HG03442 (cell line): Measurements from ENCODE around the gene PJA2.
A peak's percentile ranks its signal among the peaks of the same experiment; 100 is the strongest.
"Not testable (repeated sequence)": the region's sequence is repeated elsewhere in the genome, so short reads cannot be mapped to it uniquely, and the experiment has no call there.

Experiments used
- ATAC-seq: cut with Tn5 transposase; IDR thresholded peaks from one replicate; pipeline ENCODE4 v1.9.1; 2021; ENCODE audit warnings: mild to moderate bottlenecking, moderate library complexity; ENCODE audit not compliant: unreplicated experiment

The PJA2 gene

GRCh38 chr5:109409844-109410388, at the start of gene PJA2:
PJA2 (minus strand) TSS chr5:109409974; CDS start chr5:109383433, 26,541 bp downstream.
- ATAC-seq = peak; percentile 79

- ATAC-seq = peak; percentile 100
Observed at GRCh38 chr5:109455598-109456096, 45.9 kb upstream of the PJA2 start.

GRCh38 chr5:109454731-109455505, 45.1 kb upstream of the PJA2 start:
- ATAC-seq = no peak

- ATAC-seq = no peak
Observed at GRCh38 chr5:109453251-109453650, 43.5 kb upstream of the PJA2 start.

DNA sequence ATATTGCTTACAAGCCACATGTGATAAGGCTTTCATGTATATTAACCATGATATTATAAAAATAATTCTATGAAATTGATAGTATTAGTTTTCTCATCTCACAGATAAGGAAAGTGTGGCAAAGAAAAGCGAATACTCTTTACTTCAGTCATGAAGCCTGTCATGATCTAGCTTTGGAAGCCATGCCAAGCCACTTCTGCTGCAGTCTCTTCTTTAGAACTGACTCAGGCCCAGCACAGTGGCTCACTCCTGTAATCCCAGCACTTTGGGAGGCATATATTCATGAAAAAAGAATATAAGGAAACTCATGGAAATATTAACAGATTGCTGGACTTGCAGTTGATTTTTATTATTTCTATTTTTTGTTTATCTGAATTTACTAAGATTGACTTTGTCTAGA, 42.9 kb upstream of the PJA2 start:
- no peak for ATAC-seq

- ATAC-seq = no peak
Observed at GRCh38 chr5:109451146-109451545, 41.4 kb upstream of the PJA2 start.

DNA sequence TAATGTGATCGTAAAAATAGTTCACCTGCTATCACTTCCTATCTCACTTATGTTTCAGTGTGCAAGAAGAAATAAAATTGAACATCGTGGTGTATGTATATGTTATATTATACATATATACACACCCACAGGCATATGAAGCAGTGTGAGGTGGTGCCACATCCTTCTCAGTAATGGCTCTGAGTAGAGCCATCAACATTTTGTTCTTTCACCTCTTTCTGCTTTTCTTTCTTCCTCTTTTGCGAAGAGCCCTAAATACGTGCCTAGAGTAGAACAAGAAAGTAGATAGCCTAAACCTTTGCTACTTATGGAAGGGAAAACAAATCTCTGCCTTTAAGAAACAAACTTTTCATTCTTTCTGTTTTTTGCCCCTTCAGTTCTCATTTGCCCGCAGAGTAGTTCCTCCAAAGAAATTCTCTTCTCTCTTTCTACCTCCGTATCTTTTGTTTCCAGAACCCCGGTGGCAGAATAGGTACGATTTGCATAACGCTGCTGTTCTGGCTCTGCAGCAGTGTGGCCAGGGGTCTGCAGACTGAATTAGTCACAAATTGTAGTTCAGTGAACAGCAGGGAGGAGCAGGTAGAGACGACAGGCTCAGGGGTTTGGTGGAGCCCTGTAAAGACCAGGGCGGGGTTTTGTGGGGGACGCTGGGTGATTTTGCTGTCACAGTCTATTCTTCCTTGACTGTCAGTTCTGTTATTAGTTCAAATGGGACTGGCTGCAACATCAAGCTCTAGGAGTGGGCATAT, 40.5 kb upstream of the PJA2 start:
- ATAC-seq = peak; percentile 66

DNA sequence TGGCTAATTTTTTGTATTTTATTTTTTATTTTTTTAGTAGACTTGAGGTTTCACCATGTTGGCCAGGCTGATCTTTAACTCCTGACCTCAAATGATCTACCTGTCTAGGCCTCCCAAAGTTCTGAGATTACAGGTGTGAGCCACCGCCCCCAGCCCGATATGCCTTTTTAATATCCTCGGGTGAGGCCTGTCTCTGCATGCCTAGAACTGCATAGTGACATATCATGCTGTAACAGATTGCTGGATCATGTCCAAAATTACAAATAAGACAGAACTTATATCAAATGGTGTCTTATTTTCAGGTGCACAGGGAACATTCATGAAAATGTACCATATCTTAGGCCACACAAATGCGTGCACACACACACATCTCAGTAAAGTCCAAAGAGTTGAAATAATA, 39.1 kb upstream of the PJA2 start:
- ATAC-seq = no peak

- no peak for ATAC-seq
Observed at GRCh38 chr5:109439590-109439989, 29.8 kb upstream of the PJA2 start.

DNA sequence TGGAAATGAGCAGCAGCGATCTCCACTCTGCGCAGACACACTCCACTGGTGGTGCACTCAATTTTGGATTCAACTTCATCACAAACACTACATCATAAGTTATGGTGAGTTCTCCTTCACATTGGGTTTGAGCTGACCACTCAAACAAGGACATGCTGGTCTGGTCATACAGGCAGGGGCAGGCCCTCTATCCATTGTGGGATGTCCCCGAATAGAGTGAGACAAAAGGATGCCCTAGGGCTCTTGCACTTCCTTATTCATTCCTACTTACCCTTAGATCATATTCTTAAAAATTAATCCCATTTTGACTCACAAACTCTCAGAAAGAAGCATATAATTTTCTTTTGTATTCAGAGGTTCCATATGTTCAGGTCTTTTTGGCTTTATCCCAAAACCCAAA, 16.3 kb upstream of the PJA2 start:
- no peak for ATAC-seq

DNA sequence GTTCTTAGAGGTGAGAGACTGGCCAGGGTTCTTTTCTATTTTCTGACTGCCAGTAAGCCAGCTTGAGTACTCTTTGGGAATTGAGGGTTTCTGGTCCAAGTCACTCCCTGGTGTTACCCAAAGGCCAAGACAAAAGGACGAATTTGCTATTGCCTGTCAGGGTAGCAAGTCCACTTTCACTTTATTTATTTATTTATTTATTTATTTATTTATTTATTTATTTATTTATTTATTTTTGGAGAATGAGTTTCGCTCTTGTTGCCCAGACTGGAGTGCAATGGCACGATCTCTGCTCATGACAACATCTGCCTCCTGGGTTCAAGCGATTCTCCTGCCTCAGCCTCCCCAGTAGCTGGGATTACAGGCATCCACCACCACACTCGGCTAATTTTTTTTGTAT, 15.7 kb upstream of the PJA2 start:
- ATAC-seq = not testable (repeated sequence)

- no peak for ATAC-seq
Observed at GRCh38 chr5:109421956-109422355, 12.2 kb upstream of the PJA2 start.

DNA sequence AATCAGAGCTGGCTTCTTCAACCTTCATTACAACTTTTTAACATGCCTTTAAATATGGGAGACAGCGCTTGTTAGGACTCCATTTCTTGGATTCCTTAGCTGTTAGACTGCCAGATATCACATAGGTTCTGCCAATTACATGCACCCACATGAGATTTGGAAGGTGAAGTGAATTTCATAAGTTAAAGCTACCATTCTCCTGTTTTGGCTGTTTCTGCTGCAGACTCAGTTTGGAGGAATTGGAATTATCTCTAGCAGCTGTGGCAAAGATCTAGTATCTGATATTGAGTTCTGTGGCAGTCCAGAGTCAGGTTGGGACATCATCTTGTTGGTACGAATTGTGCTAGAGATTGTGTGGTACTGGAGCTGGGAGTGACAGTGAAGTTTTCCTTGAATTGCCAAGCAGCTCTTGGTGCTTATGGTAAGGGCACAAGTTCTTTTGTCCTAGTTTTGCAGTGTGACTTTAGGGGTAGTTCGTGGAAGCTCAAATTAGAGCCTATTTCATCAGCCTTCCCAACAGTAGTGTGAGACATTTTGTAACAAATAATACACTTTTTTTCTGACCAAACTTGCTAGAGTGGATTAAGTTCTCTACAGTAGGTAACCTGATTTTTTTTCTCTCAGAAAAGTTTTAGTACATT, 9.1 kb upstream of the PJA2 start:
- no peak for ATAC-seq

DNA sequence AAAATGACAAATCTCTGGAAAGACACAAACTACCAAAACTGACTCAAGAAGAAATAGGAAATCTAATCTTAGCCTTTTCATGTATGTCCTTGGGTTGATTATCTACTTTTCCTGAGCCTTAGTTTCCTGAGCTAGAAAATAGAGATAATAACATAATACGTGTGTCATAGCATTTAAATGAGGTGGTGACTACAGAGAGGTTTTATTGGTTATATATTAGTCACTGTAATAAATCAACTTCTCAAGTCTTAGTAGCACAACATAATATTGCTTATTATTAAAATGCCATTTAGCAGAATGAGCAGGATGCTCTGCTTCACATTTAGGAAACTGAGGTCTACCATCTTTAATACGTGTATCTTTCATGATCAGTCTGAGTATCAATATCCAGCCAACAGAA, 7.1 kb upstream of the PJA2 start:
- ATAC-seq = no peak

DNA sequence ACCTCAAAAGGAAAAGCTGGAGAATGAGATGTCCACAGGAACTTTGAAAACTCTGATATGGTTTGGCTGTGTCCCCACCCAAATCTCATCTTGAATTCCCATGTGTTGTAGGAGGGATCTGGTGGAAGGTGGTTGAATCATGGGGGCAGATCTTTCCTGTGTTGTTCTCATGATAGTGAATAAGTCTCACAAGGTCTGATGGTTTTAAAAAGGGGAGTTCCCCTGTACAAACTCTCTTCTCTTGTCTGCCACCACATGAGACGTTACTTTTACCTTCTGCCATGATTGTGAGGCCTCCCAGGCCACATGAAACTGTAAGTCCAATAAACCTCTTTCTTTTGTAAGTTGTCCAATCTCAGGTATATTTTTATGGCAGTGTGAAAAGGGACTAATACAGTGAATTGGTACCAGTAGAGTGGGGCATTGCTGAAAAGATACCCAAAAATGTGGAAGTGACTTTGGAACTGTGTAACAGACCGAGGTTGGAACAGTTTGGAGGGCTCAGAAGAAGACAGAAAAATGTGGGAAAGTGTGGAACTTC, 4.2 kb upstream of the PJA2 start:
- ATAC-seq = not testable (repeated sequence)

GRCh38 chr5:109413458-109413857, 3.7 kb upstream of the PJA2 start:
- ATAC-seq = no peak

- ATAC-seq = no peak
Observed at GRCh38 chr5:109412981-109413402, 3.2 kb upstream of the PJA2 start.

DNA sequence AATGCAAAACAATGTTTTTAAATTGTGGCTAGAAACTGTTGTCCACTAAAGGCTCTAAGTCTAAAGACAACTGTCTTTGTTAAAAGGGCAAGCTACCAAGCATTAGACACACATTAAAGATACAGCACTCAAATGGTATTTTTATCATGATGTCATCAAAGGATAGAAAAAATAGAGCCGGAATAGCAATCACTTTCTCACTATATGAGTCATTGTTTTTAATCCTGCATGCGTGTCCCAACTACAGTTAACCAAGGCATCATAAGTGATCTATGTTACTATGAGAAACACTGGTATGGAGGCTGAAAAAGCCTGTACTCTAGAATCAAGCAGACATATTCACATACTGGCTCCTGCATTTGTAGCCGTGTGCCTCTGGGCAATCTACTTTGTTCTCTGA, 1.9 kb upstream of the PJA2 start:
- no peak for ATAC-seq

DNA sequence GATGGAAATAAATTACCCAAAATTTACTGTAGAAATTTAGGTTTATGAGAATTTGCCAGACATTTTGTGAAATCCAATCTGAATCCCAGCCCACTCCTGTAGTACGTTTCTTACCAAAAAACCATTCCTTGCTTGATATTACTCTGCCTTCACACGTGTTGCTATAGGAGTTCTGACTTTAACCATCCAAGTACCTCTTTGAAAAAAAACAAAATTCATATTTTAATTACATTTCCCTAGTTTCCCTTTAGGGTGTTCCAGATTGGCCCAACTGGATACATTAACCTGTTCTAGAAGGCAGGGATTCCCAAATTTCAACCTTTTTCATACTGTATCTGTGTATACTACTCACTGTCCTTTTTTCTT, 1.4 kb upstream of the PJA2 start:
- ATAC-seq = no peak

GRCh38 chr5:109410389-109411148, 795 bp upstream of the PJA2 start:
- peak; percentile 7 for ATAC-seq
